Tongue (tissue), 2 donors: ENCODE data around the gene HSPB3. TPM values are rescaled to one million over a fixed set of nuclear protein-coding genes. Genes with fewer than 3 reads are reported as not detected.
"Not testable (repeated sequence)": the region's sequence is repeated elsewhere in the genome, so short reads cannot be mapped to it uniquely, and the experiment has no call there.

Experiments
- DNase-seq: peaks from one replicate; pipeline ENCODE4 v3.0.0-alpha.2; 2015
- total RNA-seq: library from RNA; depleted of rRNA; stranded (reverse); fragments of >200 nt; gene quantifications from one replicate; pipeline ENCODE4 v1.2.3, GENCODE V29; 2014

Gene HSPB3
- total RNA-seq, 1 donor from 2014 or later, result 257 TPM

DNA sequence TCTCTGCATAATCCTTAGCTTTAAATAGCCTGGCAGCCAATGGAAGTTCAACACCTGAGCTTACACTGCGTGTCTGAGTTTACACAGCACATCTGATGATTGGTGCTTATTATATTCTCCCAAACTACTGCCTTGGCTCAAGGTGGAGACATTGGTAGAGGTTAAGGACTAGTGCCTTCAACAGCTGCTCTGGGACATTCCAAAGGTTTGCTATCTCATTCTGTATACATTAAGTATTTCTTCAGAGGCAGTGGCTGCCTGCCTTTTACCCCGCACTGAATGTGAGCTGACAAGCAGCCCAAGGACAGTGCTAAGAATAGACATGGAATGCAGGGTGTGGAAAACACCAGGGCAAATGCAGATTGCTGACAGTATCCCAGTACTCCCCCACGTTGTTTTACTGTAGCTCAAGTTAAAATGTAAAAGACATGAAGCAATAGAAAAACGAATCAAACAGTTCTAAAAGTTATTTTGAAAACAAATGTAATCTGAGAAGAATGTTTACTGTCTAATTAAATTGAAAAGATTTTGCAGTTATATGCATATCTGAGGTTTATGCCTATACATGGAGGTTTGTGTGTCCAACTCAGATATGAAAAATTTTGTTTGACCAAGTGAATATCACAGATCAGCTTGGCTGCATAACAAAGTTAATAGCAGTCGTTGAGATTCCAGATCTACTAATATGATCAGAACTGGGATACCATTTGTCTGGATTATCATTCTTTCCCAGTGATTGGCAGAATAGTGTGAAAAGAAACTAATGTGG lies 1.8 kb downstream of the HSPB3 start:
- peak; percentile 88 for DNase-seq

DNA sequence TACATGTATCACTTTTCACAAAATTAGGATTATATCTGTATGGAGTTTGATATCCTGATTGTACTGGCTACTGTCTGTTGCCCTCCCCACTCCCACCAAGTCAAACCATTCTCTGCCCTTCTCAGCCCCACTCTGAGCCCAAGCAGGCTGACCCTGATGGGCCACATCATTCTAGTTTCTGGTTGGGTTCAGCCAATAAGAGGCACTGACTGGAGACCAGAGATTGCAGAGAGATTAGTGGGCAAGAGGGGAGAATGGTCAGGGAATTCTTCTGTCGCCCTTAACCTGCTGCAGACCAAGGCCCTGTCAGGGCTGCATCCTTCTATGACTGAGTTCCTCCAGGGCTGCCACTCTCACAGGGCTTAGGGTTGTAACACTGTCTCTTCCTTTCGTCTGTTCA lies 2.7 kb downstream of the HSPB3 start:
- peak; percentile 51 for DNase-seq

DNA sequence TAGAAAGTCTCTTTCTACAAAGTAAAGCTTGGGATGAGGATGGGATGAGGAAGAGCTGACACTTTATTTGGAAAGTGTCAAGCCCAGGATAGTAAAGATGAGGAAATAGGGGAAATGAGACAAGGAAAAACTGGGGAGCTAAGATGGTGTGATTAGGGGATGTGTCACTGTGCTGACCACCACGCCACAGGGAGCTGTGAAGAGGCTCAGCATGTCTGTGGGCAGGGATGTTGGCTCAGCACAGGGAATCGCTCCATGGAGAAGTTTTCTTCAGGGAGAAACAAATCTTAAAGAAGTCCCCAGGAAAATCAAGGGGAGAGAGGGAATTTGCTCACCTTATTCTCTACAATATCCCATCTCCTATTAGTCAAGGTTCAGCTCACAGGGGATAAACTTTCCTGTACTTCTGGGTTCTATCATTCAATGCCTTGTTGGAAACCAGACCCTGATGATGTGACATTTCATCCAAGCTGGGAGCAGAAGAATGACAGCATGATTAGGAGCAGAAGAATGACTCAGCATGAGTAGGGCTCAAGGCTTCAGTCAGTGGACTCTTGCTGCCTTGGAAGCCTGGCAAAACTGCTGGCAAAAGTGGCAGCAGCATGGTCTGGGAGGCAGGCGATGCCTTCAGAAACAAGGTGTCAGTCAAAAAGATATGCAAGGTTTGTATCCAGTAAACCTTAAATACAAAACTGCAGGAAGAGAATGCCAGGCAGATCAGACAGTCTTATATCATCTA lies 4.9 kb downstream of the HSPB3 start:
- no peak for DNase-seq

DNA sequence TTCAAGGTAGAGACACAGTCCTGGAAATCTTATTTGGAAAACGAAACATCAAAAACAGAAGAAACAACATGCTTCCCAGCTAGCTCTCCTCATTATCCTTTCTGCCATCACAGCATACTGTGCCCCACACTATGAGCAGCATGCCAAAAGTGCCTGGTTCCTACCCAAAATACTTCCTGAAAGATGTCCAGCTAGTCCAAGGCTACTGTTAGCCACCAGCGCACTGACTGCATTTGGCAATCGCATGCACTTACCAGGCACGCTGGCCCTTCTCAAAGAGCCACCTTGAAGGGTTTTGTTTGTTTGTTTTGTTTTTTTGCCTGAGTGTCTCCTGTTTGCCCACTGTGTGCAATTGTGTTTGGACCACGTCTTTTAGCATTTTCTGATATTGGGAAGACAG lies 6.8 kb downstream of the HSPB3 start:
- DNase-seq, result no peak

DNA sequence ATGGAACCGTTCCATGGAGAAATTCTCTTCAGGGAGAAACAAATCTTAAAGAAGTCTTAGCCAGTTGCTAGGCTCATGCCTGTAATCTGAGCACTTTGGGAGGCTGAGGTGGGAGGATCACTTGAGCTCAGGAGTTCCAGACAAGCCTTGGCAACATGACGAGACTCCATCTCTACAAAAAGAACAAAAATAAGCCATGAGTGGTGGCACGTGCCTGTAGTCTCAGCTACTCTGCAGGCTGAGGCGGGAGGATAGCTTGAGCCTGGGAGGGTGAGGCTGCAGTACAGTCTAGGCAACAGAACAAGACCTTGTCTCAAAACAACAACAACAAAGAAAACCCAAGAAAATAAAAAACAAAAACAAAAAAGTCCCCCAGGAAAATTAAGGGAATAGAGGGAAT lies 8.2 kb downstream of the HSPB3 start:
- DNase-seq, result peak; percentile 53

DNA sequence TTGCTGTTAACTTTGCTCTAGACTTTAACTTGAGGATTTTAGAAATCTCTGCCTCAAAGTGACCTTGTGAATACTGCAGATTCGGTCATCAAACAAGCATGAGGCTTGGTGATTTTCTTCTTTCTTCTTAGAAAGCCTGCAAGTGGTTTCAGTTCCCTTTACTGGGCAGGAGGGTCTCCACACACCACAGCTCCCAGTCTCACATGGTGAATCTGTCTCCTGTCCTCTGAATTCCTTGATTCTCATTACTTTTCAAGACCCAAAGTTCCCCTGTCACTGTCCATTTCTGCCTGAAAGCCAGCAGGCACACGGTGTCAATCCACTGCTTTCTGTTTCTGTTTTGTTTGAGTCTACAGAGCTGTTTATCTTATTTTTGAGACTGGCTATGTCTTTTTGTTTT lies 14.1 kb downstream of the HSPB3 start:
- no peak for DNase-seq

DNA sequence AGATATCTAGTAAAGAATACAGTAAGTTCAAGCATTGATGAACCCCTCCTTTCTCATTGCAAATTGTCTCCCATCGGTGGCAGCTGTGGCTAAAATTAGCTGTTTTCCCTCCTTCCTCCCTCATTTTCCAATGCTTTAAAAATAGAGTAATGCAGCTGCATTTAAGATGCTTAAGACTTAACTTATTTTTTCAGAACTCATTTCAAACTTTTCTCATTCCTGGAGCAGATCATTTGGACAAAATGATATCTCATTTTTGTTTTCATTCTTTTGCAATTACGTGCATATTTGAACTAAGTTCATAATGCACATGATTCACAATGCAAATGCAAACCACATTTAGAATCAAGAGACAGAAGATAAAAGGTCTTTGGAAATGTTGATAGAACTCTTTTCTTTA lies 14.6 kb downstream of the HSPB3 start:
- peak; percentile 44 for DNase-seq

DNA sequence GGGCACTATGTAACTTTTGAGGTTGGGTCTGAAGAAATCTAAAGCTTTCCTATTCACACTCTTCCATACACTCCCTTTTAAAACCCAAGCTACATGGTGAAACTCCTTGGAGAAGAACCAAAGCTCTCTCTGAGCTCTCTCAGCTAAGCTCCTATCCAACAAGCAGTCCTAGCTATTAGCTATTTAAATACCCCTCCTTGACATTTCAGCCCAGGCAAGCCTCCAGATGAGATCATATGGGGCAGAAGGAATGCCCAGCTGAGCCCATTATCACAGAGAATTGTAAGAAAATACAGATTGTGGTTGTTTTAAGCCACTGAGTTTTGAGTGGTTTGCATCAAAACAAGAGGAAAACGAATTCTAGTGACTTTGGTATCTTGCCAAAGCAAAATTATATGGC lies 15.2 kb downstream of the HSPB3 start:
- DNase-seq, result peak; percentile 62

DNA sequence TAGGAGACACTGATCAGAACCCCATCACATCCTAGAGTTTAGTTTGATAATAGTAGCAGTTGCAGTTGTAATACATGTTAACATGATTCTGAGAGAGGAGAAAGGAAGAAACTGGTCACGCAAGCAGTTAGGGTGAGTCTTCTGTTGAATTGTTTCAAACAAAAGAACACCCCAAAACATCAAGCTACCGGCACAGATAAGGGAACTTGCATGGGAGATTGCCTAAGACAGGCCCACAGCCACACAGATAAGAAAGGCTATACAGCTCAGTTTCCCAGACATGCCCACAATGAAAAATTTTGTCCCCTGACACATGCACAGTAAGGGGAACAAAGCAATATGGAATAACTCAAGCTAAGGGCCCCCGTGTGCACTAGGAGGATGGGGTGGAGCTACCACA lies 15.9 kb downstream of the HSPB3 start:
- DNase-seq, result no peak

DNA sequence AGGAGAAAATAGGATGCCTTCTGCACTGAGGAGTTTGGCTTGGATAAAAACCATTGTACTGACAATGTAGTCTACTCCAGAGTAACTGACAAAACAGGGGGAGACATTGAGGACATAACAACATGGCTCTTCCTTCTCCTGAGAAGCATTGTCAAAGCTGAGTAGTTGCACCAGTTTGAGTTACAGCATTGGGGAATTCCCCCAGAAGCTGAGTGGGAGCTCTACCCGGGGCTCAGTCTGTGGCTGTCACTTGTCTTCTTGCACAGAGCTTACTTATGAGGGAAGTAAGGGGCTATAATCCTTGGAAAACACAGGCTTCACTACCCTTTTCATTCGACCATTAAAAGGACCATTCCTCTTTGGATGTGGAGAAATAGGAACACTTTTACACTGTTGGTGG lies 21.2 kb downstream of the HSPB3 start:
- no peak for DNase-seq

DNA sequence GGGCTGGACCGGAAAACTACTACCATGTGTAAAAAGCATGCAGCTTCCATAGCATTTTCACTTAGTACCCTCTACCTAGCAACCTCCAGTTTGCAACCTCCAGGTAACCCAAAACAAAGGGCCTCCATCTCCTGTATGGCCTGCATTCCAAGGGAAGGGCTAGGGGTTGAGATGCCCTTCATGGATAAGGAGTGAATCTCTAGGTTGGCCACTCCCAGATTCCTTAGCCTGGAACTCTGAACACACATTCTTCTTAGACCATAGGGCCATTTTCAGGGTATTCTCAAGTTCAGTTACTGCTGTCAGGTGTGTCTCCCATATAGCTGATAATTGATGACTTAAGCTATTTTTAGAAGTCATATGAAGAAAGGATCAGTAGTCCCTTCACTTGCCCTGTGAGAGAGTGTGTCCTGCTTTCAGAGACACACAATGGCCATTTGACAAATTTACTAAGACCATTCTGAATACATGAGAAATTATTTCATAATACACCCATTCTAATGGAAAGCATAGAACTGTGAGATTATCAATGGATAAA lies 22.5 kb downstream of the HSPB3 start:
- DNase-seq, result no peak

DNA sequence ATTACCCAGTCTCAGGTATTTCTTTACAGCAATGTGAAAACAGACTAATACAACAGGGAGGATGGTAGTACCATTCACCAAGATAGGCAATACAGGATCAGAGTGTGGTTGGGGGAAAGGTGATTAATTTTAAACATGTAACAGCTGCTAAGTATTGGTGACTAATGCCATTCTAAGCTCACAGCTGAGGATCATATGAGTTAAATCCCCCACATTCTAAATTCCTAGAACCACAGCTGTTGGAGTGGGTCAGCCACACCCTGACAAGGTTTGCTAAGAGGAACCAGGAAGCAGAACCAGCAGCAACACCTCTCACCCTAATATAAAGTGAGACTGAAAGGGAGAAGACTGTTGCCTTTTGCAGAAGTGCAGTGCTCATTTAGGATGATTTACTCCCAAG lies 24.8 kb downstream of the HSPB3 start:
- DNase-seq, result peak; percentile 70

DNA sequence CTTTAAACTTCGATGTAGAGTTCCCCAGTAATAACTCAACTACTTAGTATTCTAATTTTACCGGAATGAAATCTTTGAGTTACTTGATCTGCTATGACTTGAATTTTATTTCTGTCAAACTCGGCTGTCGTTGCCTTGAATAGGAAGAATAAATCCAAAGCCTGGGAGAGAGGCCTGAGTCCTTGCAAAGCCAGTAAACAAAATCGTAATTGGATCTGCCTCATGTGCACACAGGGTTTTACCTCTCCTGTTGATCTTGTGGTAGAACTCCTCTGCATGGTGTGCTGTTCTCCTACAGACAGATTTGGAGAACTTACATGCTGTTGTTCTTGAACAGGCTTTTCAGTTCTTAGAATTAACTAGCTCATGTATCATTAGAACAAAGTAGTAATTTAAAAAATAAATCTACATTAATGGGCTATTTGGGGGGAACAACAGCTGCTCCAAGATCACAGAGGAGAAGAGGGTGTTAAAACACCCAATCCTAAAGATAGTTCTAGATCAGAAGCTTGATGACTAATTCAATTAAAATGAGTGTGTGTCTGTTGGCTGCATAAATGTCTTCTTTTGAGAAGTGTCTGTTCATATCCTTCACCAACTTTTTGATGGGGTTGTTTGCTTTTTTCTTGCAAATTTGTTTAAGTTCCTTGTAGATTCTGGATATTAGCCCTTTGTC lies 28.9 kb downstream of the HSPB3 start:
- DNase-seq, result no peak

DNA sequence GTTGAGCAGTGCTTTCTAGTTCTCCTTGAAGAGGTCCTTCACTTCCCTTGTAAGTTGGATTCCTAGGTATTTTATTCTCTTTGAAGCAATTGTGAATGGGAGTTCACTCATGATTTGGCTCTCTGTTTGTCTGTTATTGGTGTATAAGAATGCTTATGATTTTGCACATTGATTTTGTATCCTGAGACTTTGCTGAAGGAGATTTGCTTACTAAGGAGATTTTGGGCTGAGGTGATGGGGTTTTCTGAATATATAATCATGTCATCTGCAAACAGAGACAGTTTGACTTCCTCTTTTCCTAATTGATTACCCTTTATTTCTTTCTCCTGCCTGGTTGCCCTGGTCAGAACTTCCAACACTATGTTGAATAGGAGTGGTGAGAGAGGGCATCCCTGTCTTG lies 30.2 kb downstream of the HSPB3 start:
- not testable (repeated sequence) for DNase-seq

DNA sequence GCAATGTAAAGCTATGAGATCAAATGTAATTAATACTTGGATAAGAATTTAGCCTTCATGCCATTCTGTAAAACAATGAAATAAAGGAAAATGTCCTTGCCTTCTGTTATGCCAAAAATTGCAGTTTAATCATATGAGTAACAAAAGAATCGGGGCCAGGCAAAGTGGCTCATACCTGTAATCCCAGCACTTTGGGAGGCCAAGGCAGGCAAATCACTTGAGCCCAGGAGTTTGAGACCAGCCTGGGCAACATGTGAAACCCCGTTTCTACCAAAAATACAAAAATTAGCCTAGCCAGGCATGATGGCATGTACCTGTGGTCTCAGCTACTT lies 34.1 kb downstream of the HSPB3 start:
- not testable (repeated sequence) for DNase-seq

DNA sequence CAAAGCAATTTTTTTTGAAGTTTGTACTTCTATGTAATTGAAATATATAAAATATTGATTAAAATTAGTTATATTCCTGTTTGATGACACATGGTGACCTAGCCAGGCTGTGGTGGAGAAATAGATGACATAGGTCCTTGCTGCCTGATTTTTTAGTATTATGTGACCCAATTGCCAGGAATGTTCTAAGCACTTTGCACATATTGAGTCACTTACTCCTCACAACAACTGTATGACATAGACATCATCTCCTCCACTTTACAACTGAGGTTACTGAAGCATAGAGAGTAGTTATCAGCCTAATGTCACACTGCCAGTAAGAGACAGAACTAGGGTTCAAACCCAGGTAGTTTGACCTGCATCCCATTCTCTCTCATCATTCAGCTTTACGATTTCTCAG lies 35.8 kb downstream of the HSPB3 start:
- no peak for DNase-seq

DNA sequence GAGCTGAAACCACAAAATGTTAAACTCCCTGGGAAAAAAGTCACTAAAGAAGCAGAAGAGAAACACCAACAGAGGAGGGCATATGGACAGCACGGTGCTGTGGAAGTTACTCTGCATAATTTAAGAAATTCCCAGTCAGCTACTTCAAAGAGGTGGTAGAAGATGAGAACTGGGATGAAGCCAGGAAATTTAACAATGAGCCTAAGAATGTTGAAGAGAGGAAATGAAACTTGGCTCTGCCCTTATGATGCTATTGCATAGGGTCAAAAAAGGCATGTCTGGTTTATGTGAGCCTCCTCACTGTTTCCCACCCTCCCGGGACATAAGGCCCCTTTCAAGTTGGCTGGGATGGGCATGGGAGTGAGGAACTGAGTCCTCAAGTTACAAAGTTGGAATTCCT lies 36.7 kb downstream of the HSPB3 start:
- DNase-seq, result peak; percentile 37

DNA sequence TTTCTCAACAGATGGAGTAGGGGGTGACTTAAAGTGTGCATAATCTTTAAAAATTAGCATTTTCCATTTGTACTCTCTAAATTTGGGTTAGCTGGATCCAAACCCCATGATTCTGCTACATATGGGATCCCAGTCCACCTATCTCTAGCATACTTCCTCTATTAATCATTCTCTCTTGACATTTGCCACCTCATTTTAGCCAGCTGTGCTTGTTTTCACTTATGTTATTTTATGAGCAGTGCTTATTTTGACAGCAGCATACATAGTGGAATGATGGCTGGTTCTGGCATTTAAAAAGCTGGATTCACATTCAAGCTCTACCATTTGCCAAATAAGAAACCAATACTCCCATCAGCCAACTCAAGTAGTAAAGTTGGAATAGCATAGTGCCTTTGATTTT lies 39.5 kb downstream of the HSPB3 start:
- DNase-seq, result no peak

Other genes starting within 250 kb of the HSPB3 start
- gene ARL15, start 145.1 kb upstream of the HSPB3 start, total RNA-seq, result 56.6 TPM
- 36.4 TPM for gene SNX18, start 62.1 kb downstream of the HSPB3 start, total RNA-seq